Ovary (tissue), 9 donors: ENCODE measurements around the gene TUT7. TPM values are rescaled to one million over a fixed set of nuclear protein-coding genes. Genes with fewer than 3 reads are reported as not detected.

Experiments
- DNase-seq, 5 donors: peaks; one replicate each; pipeline ENCODE4 v3.0.0-alpha.2; 2019 to 2020
- H3K27ac ChIP-seq, 2 donors: fragments of 200-600 bp; one replicate each; pipeline versions ENCODE4 v1.5.1 to v1.8.0; 2019 to 2022
- H3K27me3 ChIP-seq: fragments of 200-600 bp; one replicate; pipeline ENCODE4 v1.8.0; 2022
- H3K36me3 ChIP-seq: fragments of 200-600 bp; sonication (generic); one replicate; pipeline ENCODE4 v1.5.1; 2019
- H3K4me1 ChIP-seq: one replicate; pipeline ENCODE4 v1.8.1; 2013; ENCODE audit warnings: mild to moderate bottlenecking, moderate library complexity; ENCODE audit not compliant: insufficient read depth
- H3K4me3 ChIP-seq: fragments of 200-600 bp; sonication (generic); one replicate; pipeline ENCODE4 v1.5.1; 2017
- H3K9me3 ChIP-seq, 2 donors: fragments of 200-600 bp in 1 of 2; sonication (generic) in 1 of 2; one replicate each; pipeline versions ENCODE4 v1.5.1 to v1.8.1; 2013 to 2019; ENCODE audit warnings: mild to moderate bottlenecking in 1 of 2, moderate library complexity in 1 of 2
- CTCF ChIP-seq, 3 donors: fragments of 450-650 bp in 2 of 3; fragments of 200-600 bp in 1 of 3; IDR thresholded peaks; one replicate each; pipeline versions ENCODE4 v1.5.1 to v1.8.0; 2016 to 2022; ENCODE audit warnings: antibody characterized with exemption in 3 of 3, mild to moderate bottlenecking in 1 of 3
- EP300 ChIP-seq: sonication (generic); formaldehyde crosslinking; IDR thresholded peaks from one replicate; pipeline ENCODE4 v1.6.1; 2017; ENCODE audit warnings: antibody characterized with exemption
- POLR2A ChIP-seq: fragments of 450-650 bp; IDR thresholded peaks from one replicate; pipeline ENCODE4 v1.6.1; 2017; ENCODE audit warnings: antibody characterized with exemption, mild to moderate bottlenecking, moderate library complexity
- WGBS, 3 donors: extraction: QIAGEN DNeasy Blood & Tissue Kit in 1 of 3; methylation state at CpG; one replicate each; pipeline versions ENCODE4 v1.1.5 to v1.1.7; 2013 to 2017; 5-methylcytosine and 5-hydroxymethylcytosine counted together
- intact Hi-C, 4 donors: fragments of 100-400 bp; cut with DNase I; formaldehyde crosslinking; loops; one replicate each; pipeline versions ENCODE4 v1.11.0 to v1.15.1; 2022 to 2023
- polyA plus RNA-seq, 2 donors: library from polyadenylated mRNA; stranded (reverse); fragments of 200-250 nt in 1 of 2; fragments of 350-450 nt in 1 of 2; fragmentation: Illumina TruSeq in 1 of 2; extraction: RNeasy Lipid Tissue Mini Kit (QIAGEN cat#74804) in 1 of 2; gene quantifications; one replicate each; pipeline ENCODE4 v1.2.3, GENCODE V29; 2013 to 2014
- total RNA-seq, 7 donors: library from RNA; depleted of rRNA in 2 of 7; stranded (reverse); fragments of >200 nt in 2 of 7; fragmentation: NEBNext Ultra II Directional in 3 of 7; extraction: Animal tissue kit (Norgen Biotek cat#: 25700) in 3 of 7; gene quantifications; one replicate each; pipeline versions ENCODE4 v1.1.0 to v1.2.4, GENCODE V29; 2016 to 2023
- donor health status: DM: no; HTN: no; CAD: no; lungs with moderate emphysema.
- donor health status: DM: no; HTN: no; CAD: no.
- donor health status: Bipolar disorder and iron deficiency.
- donor health status: DM: yes; HTN: yes; CAD: no.
- donor health status: DM: no; HTN: no; CAD: no.
- donor health status: DM: yes; HTN: yes; CAD: no.

Gene TUT7
- total and polyA plus RNA-seq, 9 donors, result 10.5 to 30.0 (median 18.1) TPM

GRCh38 chr9:86282077-86282978, 71.9 kb downstream of the TUT7 start, which contains the start of gene ISCA1:
Gene ISCA1, minus strand, starts transcription at chr9:86282538. Its CDS starts 80 bp downstream, at chr9:86282458.
- DNase-seq, result peak; percentile 97 to 99 (median 99)
- TF ChIP-seq EP300 (peak; percentile 43), POLR2A (peak; percentile 70), CTCF (IDR thresholded peaks at IDR 0.05) (no peak)
- peak within 1 kb of the TSS; percentile 89 to 94 for H3K27ac ChIP-seq
- intact Hi-C loops, result no loop called here
- H3K9me3 ChIP-seq, result no peaks in the 10 kb centered on the region
- 0 to 1% (median 0%) methylated on average over 53 to 101 of the region's 101 CpGs for WGBS, 3 donors
- H3K4me3 ChIP-seq, result peak within 1 kb of the TSS; percentile 74
- peaks cover 4% of the 10 kb centered on the region for H3K4me1 ChIP-seq
- no peaks in the 10 kb centered on the region for H3K36me3 ChIP-seq
- H3K27me3 ChIP-seq, result no peaks in the 10 kb centered on the region

- Histone ChIP-seq H3K36me3 (no peaks in the 10 kb centered on the region), H3K4me3 (peak overlapping the region; percentile 74), H3K4me1 (peaks cover 5% of the 10 kb centered on the region), H3K9me3 (no peaks in the 10 kb centered on the region), H3K27me3 (no peaks in the 10 kb centered on the region), H3K27ac (peak overlapping the region; percentile 89 to 94)
- 0 to 1% (median 0%) methylated on average over 24 to 31 of the region's 31 CpGs for WGBS, 3 donors
- no peak for TF ChIP-seq CTCF (IDR thresholded peaks at IDR 0.05)
- no peak for TF ChIP-seq EP300
- no peak for TF ChIP-seq POLR2A
- intact Hi-C loops, result no loop called here
- no peak for DNase-seq
These were observed 72.6 kb downstream of the TUT7 start for GRCh38 chr9:86281593-86282076.

- no peaks in the 10 kb centered on the region for H3K9me3 ChIP-seq
- no peak overlapping the region for H3K27ac ChIP-seq
- WGBS, 3 donors, result 93 to 95% (median 95%) methylated on average over 7 of the region's 7 CpGs
- H3K4me3 ChIP-seq, result no peak overlapping the region
- peaks cover 7% of the 10 kb centered on the region for H3K4me1 ChIP-seq
- intact Hi-C loops, result no loop called here
- no peak for DNase-seq
- H3K27me3 ChIP-seq, result no peaks in the 10 kb centered on the region
- no peaks in the 10 kb centered on the region for H3K36me3 ChIP-seq
- TF ChIP-seq CTCF (IDR thresholded peaks at IDR 0.05), result no peak
- TF ChIP-seq POLR2A, result no peak
- TF ChIP-seq EP300, result no peak
These were observed 73.6 kb downstream of the TUT7 start for GRCh38 chr9:86280580-86280979.

GRCh38 chr9:86279839-86280238, 74.4 kb downstream of the TUT7 start:
- Histone ChIP-seq H3K27me3 (no peaks in the 10 kb centered on the region), H3K27ac (no peak overlapping the region), H3K4me1 (peaks cover 10% of the 10 kb centered on the region), H3K36me3 (no peaks in the 10 kb centered on the region), H3K4me3 (no peak overlapping the region), H3K9me3 (no peaks in the 10 kb centered on the region)
- no peak for TF ChIP-seq EP300
- 92 to 99% (median 98%) methylated on average over 3 of the region's 3 CpGs for WGBS, 3 donors
- no peak for DNase-seq
- intact Hi-C loops, result no loop called here

GRCh38 chr9:86277072-86277471, 77.1 kb downstream of the TUT7 start:
- DNase-seq, result no peak
- no peaks in the 10 kb centered on the region for H3K9me3 ChIP-seq
- WGBS, 3 donors, result 38 to 57% (median 44%) methylated on average over 1 of the region's 1 CpG
- H3K4me1 ChIP-seq, result peaks cover 10% of the 10 kb centered on the region
- intact Hi-C loops, result no loop called here
- no peaks in the 10 kb centered on the region for H3K36me3 ChIP-seq
- H3K27me3 ChIP-seq, result no peaks in the 10 kb centered on the region
- TF ChIP-seq CTCF (IDR thresholded peaks at IDR 0.05) (no peak), POLR2A (no peak), EP300 (no peak)
- no peak overlapping the region for H3K27ac ChIP-seq
- H3K4me3 ChIP-seq, result no peak overlapping the region
